Endothelial cell of umbilical vein (primary cell): Measurements from ENCODE around the gene BGN. TPM values are rescaled to one million over a fixed set of nuclear protein-coding genes. Genes with fewer than 3 reads are reported as not detected.

Experiments used
- BruUV-seq: library from RNA; stranded (reverse); fragments of 400-500 nt; replicated peaks from 2 replicates; lab custom pipeline; 2021; lab: Mats Ljungman, UMichigan
- CTCF ChIA-PET: fragments of 300-600, 350-600 bp; sonication (Branson Sonifier 250); formaldehyde crosslinking; loops from one replicate; lab custom pipeline; 2021; ENCODE audit warnings: antibody characterized with exemption, inconsistent platforms; lab: Charles Lee
- POLR2A ChIA-PET: fragments of 300-600, 350-600 bp; sonication (Branson Sonifier 250); formaldehyde crosslinking; loops from one replicate; lab custom pipeline; 2021; ENCODE audit warnings: antibody characterized with exemption, inconsistent platforms; lab: Charles Lee
- DNase-seq: peaks from one replicate; pipeline ENCODE4 v3.0.0-alpha.2; 2011; ENCODE audit warnings: low read depth, low spot score
- FAIRE-seq: peaks from 2 replicates; lab custom pipeline; 2011; peaks lifted over from hg19 to GRCh38; lab: Jason Lieb, UNC
- H2AFZ ChIP-seq: 2 replicates; pipeline ENCODE4 v1.6.0; 2012; ENCODE audit warnings: low read depth, low read length, control low read depth, inconsistent platforms
- H3K27ac ChIP-seq: 2 replicates; pipeline ENCODE4 v1.5.1; 2011; ENCODE audit warnings: low read depth, mild to moderate bottlenecking, control low read depth, low read length, moderate library complexity; ENCODE audit not compliant: insufficient read depth
- H3K27me3 ChIP-seq, 2 experiments: 2 replicates each; pipeline versions ENCODE4 v1.6.0 to v1.6.1; 2011; ENCODE audit warnings: low read length in 2 of 2, mixed read lengths in 1 of 2; ENCODE audit not compliant: control insufficient read depth in 2 of 2, insufficient read depth in 2 of 2
- H3K36me3 ChIP-seq, 2 experiments: 2 replicates in 1 of 2; 3 replicates in 1 of 2; pipeline ENCODE4 v1.5.1; 2011; ENCODE audit warnings: low read length in 2 of 2, mild to moderate bottlenecking in 1 of 2, moderate library complexity in 1 of 2; ENCODE audit not compliant: control insufficient read depth in 2 of 2, insufficient read depth in 2 of 2; ENCODE audit errors: extremely low read depth in 1 of 2
- H3K4me1 ChIP-seq: 3 replicates; pipeline ENCODE4 v1.5.1; 2011; ENCODE audit warnings: mild to moderate bottlenecking, low read length; ENCODE audit not compliant: control insufficient read depth, insufficient read depth; ENCODE audit errors: extremely low read depth
- H3K4me2 ChIP-seq: 2 replicates; pipeline ENCODE4 v1.6.1; 2011; ENCODE audit warnings: low read length, control low read depth, mixed read lengths; ENCODE audit not compliant: insufficient read depth
- H3K4me3 ChIP-seq, 3 experiments: fragments of 200-600 bp in 1 of 3; sonication (generic), shearing (Covaris generic) in 1 of 3; replicated peaks in 1 of 3; 2 replicates each; pipeline ENCODE4 v1.5.1; 2011 to 2016; ENCODE audit warnings: control low read depth in 3 of 3, low read length in 3 of 3, mild to moderate bottlenecking in 2 of 3, inconsistent platforms in 1 of 3, low read depth in 1 of 3, moderate library complexity in 1 of 3; ENCODE audit not compliant: insufficient read depth in 1 of 3
- H3K79me2 ChIP-seq: 2 replicates; pipeline ENCODE4 v1.6.0; 2012; ENCODE audit warnings: low read length, inconsistent platforms; ENCODE audit not compliant: control insufficient read depth, insufficient read depth
- H3K9ac ChIP-seq: replicated peaks from 2 replicates; pipeline ENCODE3; 2011; ENCODE audit warnings: low read length, control low read depth; ENCODE audit not compliant: insufficient read depth; ENCODE audit errors: extremely low read depth
- H3K9me1 ChIP-seq: replicated peaks from 3 replicates; pipeline ENCODE4 v1.6.0; 2011; ENCODE audit warnings: mild to moderate bottlenecking, low read length; ENCODE audit not compliant: control insufficient read depth, insufficient read depth; ENCODE audit errors: extremely low read depth
- H3K9me3 ChIP-seq: replicated peaks from 2 replicates; pipeline ENCODE4 v1.5.1; 2012; ENCODE audit warnings: low read length, inconsistent platforms; ENCODE audit not compliant: control insufficient read depth, insufficient read depth
- H4K20me1 ChIP-seq: replicated peaks from 2 replicates; pipeline ENCODE3; 2011; ENCODE audit warnings: mild to moderate bottlenecking, low read length; ENCODE audit not compliant: control insufficient read depth, insufficient read depth; ENCODE audit errors: extremely low read depth
- CTCF ChIP-seq, 2 donors: IDR thresholded peaks; 1 replicate in 1 of 2; 2 replicates in 1 of 2; pipeline ENCODE4 v1.5.1; 2011; ENCODE audit warnings: low read length in 2 of 2, mild to moderate bottlenecking in 2 of 2, moderate library complexity in 2 of 2, control low read depth in 1 of 2, inconsistent platforms in 1 of 2, low read depth in 1 of 2; ENCODE audit not compliant: insufficient read depth in 1 of 2; ENCODE audit errors: extremely low read depth in 1 of 2
- EZH2 ChIP-seq: IDR thresholded peaks from 2 replicates; pipeline ENCODE4 v1.6.1; 2012; ENCODE audit warnings: borderline replicate concordance, low read depth, mild to moderate bottlenecking, moderate library complexity, low read length, inconsistent platforms; ENCODE audit not compliant: severe bottlenecking
- FOS ChIP-seq: IDR thresholded peaks from 2 replicates; pipeline ENCODE4 v1.6.1; 2011; ENCODE audit warnings: mild to moderate bottlenecking, low read length, moderate library complexity, borderline replicate concordance; ENCODE audit not compliant: insufficient read depth
- GATA2 ChIP-seq: IDR thresholded peaks from 2 replicates; pipeline ENCODE4 v1.7.0; 2011; ENCODE audit warnings: low read depth, mild to moderate bottlenecking, moderate library complexity, mixed read lengths, low read length; ENCODE audit not compliant: insufficient read length, insufficient read depth
- JUN ChIP-seq: IDR thresholded peaks from 2 replicates; pipeline ENCODE4 v1.6.1; 2011; ENCODE audit warnings: borderline replicate concordance, low read depth; ENCODE audit not compliant: insufficient read length, insufficient read depth
- MAX ChIP-seq: IDR thresholded peaks from 2 replicates; pipeline ENCODE4 v1.6.1; 2011; ENCODE audit not compliant: insufficient read depth, insufficient read length
- MYC ChIP-seq: IDR thresholded peaks from one replicate; pipeline ENCODE4 v1.6.1; 2011; ENCODE audit warnings: mild to moderate bottlenecking, low read depth, low read length
- POLR2A ChIP-seq: IDR thresholded peaks from 2 replicates; pipeline ENCODE4 v1.6.1; 2012; ENCODE audit warnings: low read depth, mild to moderate bottlenecking, control low read depth, low read length
- POLR2AphosphoS5 ChIP-seq: IDR thresholded peaks from 2 replicates; pipeline ENCODE4 v1.6.1; 2012; ENCODE audit warnings: low read depth, mild to moderate bottlenecking, control low read depth, low read length, moderate library complexity; ENCODE audit not compliant: insufficient read depth
- dilution Hi-C: fragments of 300-500 bp; cut with MboI; formaldehyde crosslinking; loops from one replicate; pipeline ENCODE4 v1.15.0; 2019; ENCODE audit warnings: low sequenced_read_pairs; ENCODE audit not compliant: extremely low pct_ligation_motif_present
- intact Hi-C: fragments of 100-400 bp; cut with micrococcal nuclease; formaldehyde crosslinking; loops from one replicate; pipeline ENCODE4 v1.10.0; 2022
- polyA plus RNA-seq, 4 experiments: library from polyadenylated mRNA; depleted of rRNA in 3 of 4; stranded (reverse) in 3 of 4; unstranded in 1 of 4; fragments of >200 nt; gene quantifications; 2 replicates each; pipeline versions ENCODE4 v1.2.1 to v1.2.3, GENCODE V29; 2011 to 2012; ENCODE audit warnings: missing spikeins in 1 of 4
- total RNA-seq: library from RNA; stranded (reverse); gene quantifications from 2 replicates; pipeline ENCODE4 v1.2.3, GENCODE V29; 2021

Gene BGN
- total and polyA plus RNA-seq, 2 donors (not counting 3 experiments of a cell fraction or from before 2014, with no cell fraction given): 479 to 879 TPM

GRCh38 chrX:153526042-153526441, 31.3 kb downstream of the BGN start:
- Histone ChIP-seq H3K4me3 (no peak overlapping the region), H3K9ac (no peak overlapping the region), H2AFZ (no peak overlapping the region), H3K27me3 (peaks cover 0 to 20% of the 10 kb centered on the region in 2 experiments), H3K27ac (no peak overlapping the region), H3K36me3 (no peaks in the 10 kb centered on the region), H3K4me1 (no peaks in the 10 kb centered on the region), H3K4me2 (no peak overlapping the region), H3K9me3 (no peaks in the 10 kb centered on the region), H3K9me1 (no peaks in the 10 kb centered on the region), H3K79me2 (no peaks in the 10 kb centered on the region), H4K20me1 (no peaks in the 10 kb centered on the region)
- POLR2A ChIA-PET: no interaction called here
- no peak for DNase-seq
- FAIRE-seq: no peak
- no TSS peak for BruUV-seq
- TF ChIP-seq FOS (no peak), EZH2 (no peak), MAX (no peak), CTCF (IDR thresholded peaks at IDR 0.05; ENCODE audit: extremely low read depth in 1 of 2, insufficient read depth in 1 of 2, low read depth in 1 of 2, low read length in 2 of 2) (no peak), POLR2A (no peak), GATA2 (no peak), MYC (no peak), POLR2AphosphoS5 (no peak), JUN (no peak)
- CTCF ChIA-PET: no interaction called here
- dilution Hi-C loops: no loop called here
- intact Hi-C loops: no loop called here
